HTERT RPE-1 (cell line): Measurements from ENCODE around the gene PALMD.

ENCODE experiments used
- in situ Hi-C: fragments of 300-500 bp; cut with MboI; formaldehyde crosslinking; loops from 4 replicates; pipeline ENCODE4 v1.14.3; 2020; ENCODE audit warnings: low sequenced_read_pairs

PALMD gene, protein sequence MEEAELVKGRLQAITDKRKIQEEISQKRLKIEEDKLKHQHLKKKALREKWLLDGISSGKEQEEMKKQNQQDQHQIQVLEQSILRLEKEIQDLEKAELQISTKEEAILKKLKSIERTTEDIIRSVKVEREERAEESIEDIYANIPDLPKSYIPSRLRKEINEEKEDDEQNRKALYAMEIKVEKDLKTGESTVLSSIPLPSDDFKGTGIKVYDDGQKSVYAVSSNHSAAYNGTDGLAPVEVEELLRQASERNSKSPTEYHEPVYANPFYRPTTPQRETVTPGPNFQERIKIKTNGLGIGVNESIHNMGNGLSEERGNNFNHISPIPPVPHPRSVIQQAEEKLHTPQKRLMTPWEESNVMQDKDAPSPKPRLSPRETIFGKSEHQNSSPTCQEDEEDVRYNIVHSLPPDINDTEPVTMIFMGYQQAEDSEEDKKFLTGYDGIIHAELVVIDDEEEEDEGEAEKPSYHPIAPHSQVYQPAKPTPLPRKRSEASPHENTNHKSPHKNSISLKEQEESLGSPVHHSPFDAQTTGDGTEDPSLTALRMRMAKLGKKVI

DNA sequence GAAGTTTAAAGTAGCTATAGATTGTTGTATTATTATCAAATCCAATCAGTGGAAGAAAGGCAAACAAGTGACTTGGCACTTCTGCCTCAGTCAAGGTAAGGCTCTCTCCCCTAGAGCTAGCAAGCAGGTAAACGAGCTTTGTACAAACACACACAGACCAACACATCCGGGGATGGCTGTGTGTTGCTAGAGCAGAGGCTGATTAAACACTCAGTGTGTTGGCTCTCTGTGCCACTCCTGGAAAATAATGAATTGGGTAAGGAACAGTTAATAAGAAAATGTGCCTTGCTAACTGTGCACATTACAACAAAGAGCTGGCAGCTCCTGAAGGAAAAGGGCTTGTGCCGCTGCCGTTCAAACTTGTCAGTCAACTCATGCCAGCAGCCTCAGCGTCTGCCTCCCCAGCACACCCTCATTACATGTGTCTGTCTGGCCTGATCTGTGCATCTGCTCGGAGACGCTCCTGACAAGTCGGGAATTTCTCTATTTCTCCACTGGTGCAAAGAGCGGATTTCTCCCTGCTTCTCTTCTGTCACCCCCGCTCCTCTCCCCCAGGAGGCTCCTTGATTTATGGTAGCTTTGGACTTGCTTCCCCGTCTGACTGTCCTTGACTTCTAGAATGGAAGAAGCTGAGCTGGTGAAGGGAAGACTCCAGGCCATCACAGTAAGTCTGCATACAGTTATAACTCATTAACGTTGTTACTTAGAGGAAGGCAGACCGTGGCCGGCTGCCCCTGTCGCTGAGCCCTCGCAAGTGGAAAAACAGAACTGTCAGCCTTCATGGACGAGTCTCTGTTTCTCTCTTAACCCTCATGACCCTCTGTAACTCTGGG is at the start of gene PALMD:
TSS of gene PALMD (plus strand) at position 415 of the 833 bp plus-strand sequence. CDS start at position 620, 205 bp downstream.
- in situ Hi-C loops = no loop called here

DNA sequence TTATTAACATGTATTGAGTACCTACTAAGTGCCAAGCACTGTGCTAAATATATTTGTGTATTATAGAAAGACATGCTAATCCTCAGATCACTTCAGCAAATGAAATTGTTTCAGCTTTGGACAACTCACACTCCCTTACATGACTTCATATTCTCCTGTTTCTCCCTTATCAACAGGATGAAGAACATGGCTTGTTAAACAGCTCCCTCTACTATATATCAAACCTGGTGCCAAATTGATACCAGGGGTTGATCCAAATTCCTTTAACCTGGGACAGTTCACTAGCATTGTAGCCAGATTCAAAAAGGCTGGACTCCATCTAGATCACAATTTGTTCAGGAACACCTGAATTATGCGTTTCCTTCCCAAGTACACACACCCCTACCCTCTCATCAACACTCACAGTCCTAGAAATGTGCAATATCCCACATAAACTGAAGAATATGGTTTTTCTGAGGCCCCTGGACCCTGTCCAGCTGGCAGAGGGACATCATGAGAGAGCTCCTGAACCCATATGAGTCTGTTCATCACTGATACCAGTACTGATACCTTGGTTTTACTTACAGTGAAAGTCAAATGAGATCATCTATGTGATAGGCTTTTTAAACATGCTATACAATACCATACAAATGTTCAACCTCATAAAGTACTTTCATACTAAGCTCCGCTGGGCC is 47.0 kb upstream of the PALMD start:
- in situ Hi-C loops = no loop called here

DNA sequence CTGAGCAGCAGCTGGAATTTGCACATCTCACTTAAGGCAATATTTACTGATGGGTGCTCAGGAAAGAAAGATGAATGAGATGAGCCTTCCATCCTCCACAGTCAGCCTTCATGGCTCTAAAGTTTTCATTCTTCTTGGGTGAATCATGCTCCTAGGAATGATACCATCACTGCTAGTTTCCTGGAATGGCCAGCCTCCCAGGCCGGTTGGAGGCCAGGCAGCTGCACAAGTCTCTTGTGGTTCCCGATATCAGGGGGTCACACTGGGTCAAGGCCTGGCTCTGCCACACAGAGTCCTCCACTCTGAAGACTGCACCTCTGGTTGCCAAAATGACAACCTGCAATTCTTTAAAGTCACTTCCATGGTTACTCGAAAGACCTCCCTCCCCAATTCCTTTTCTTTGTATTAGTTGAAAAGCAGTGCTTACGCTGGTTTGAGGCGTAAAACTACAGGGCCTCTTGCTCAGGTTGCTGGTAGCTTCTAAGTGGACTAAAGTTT is 46.2 kb upstream of the PALMD start:
- in situ Hi-C loops = no loop called here

DNA sequence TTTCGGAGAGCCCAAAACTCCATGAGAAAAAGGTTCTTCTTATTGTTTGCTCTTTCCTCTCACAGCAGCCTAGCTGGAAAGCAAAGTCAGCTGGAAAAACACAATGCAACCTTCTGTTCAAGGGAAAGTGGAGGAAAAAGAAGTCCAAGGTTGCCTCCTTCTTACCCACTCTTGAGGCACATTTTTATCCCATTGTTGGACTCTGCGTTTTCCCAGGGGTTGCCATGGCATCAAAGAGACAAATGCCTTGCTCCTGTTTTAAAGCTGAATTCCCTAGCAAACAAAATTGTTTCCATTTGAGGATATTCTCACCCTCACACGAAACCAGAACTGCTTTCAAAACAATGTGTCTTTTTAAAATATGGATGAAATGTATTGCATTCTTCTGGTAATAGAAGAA is 45.1 kb upstream of the PALMD start:
- in situ Hi-C loops = no loop called here

DNA sequence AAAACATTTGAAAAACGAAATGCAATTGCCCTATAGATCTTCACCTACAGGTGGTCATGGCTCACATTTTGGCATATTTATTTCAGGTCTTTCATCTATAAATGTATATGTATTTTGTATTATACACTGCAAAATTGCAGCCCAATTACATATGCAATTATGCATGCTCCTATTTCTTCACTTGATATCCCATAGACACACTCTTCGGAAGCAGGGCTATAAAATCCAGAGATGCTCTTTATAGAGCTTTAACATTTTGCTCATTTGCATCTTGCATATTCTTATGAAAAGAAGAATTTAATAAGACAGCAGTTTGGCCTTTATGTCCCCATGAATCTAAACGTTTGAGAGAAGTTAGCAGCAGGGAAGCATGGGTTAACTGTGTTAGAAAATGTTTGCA is 44.7 kb upstream of the PALMD start:
- in situ Hi-C loops = no loop called here

DNA sequence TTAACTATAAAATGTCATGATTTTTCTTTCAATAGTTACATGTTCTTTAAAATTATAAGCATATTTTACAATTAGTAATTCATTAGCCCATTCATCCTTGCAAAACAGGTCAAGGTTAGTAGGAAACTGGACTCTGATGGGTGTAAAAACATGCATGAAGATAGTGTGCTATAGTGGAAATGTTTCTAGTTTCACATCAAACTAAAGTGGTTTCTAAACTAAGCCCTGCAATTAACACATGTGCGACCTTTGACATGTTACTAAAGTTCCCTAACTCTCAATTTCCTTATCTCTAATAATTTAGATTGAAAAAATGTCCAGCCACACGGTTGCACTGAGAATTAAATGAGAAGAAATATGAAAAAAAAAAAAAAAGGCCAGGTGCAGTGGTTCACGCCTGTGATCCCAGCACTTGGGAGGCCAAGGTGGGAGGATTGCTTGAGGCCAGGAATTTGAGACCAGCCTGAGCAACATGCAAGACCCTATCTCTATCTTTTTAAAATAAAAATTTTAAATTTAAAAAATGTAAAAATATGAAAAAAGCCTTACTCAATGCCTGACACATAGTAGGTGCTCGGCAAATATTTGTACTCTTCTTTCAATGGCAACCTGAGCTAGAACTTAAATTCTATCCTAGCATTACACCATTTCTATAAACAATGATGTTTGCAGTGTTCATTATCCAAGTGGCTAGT is 44.1 kb upstream of the PALMD start:
- in situ Hi-C loops = no loop called here

DNA sequence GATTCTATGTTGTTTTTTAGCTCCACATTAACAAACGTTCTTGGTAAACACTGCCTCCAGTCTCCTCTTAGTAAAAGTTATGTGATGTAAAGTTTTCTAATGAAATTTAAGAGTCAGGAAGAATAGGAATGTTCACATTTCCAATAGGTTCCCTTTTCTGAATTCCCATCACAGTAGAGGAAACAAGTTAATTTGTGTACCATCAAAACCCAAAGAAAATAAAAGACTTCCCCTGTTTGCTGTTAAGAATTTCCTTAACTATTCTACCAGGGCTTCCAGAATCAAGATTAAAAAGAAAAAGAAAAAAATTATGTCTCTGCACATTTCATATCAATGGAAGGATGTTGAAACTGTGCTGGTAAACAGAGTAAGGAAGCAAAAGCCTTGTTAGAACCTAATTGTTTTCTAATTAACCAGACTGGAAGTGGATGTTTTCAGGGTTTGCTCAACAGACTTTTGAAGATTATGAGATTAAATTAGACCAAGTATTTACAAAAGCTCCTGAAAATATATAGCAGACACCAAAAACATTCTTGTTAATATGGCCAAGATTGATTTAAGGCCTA is 43.4 kb upstream of the PALMD start:
- in situ Hi-C loops = no loop called here

DNA sequence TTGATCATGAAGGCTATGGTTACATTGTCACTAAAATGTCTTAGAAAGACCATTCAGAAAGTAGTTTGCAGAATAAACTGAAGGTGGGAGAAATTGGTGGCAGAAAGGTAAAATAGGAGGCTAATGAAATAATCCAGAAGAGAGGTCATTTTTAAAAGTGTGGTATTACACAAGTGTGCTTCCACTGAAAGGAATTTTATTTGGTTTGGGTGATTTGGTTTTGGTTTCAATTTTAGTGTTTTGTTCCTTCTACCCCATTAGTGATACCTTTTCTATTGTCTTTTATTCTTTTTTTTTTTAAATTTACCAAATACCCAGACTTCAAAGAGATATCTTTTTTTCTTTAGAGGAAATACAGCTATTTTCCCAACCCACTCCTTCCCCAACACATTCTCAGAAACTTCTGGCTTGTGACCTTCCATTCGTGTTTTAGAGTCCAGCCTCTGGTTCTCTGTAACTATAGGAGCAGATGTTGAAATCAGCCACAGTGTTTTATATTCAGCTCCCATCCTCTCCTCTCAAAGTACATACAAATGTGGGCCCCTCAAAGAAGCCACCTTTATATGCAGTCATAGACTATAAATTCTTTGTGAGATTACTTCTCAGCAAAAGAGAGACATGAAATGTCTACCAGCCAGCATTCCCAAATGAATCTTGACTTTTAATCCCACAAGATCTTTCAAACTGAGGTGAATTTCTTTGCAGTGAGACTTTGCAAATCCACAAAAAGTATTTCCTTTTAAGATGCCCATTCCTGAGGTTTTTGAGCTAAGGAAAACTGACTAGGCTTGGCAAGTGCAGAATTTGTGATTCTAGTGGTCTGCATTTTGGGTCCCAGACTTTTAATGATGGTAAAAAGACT is 42.0 kb upstream of the PALMD start:
- in situ Hi-C loops = no loop called here

DNA sequence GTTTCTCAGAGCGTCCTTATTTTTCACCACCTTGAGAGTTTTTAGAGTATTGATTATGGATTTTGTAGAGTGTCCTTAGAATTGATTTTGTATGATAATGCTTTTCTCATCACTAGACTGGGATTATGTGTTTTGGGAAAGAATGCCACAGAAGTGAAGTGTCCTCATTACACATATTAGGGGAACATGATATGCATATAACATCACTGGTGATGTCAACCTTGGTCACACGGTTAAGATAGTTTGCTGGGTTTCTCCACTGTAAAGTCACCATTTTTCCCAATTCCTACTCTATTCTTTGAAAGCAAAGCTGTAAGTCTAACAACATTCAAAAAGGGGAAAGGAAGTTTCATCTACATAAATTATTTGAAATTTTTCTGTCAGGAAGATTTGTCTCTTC is 39.6 kb upstream of the PALMD start:
- in situ Hi-C loops = no loop called here

DNA sequence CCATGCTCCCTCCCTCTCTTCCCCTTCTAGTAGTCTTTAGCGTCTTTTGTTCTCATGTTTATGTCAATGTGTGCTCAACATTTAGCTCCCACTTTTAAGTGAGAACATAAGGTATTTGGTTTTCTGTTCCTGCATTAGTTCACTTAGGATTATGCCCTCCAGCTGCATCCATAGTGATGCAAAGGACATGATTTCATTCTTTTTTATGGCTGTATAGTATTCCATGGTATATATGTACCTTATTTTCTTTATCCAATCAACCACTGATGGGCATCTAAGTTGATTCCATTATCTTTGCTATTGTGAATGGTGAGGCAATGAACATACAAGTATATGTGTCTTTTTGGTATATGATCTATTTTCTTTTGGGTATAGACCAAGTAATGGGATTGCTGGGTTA is 38.3 kb upstream of the PALMD start:
- in situ Hi-C loops = no loop called here

DNA sequence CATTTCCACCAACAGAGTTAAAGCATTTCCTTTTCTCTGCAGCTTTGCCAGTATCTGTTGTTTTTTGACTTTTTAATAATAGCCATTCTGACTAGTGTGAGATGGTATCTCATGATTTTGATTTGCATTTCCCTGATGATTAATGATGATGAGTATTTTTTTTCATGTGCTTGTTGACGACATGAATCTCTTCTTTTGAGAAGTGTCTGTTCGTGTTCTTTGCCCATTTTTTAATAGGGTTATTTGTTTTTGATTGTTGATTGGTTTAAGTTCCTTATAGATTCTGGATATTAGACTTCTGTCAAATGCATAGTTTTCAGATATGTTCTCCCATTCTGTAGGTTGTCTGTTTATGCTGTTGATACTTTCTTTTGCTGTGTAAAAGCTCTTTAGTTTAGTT is 37.9 kb upstream of the PALMD start:
- in situ Hi-C loops = no loop called here

DNA sequence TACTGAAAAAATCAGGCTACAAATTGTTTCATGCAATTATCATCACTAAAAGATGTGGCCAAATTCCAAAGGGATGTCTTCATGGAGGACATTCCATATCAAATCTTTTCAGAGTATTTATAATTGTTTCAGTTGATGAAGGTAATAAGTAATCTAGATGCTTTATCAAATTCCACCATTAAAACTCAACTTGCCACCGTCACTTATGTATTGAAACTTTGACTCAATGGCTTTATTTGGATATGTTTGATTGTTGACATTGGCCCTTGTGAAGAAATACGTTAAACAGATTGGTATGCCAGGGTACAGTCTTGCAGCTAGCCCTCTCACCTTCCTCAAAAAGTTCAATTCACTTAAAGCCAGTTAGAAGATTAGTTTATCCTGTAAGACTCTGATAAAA is 32.2 kb upstream of the PALMD start:
- in situ Hi-C loops = no loop called here

DNA sequence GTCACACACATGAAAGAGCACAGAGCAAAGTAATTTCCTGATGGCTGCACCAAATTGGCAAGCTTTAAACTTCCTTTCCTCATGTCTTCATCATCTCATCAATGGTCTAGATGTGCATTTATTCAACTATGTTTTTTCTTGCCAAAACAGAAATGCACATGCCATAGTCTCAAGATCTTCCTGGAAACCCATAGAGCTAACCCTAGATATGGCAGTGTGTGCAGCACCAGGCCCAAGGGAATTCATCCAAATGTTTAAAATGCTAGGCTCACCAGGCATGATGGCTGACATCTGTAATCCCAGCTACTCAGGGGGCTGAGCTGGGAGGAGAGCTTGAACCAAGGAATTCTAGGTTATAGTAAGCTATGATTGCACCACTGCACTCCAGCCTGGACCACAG is 31.2 kb upstream of the PALMD start:
- in situ Hi-C loops = no loop called here

DNA sequence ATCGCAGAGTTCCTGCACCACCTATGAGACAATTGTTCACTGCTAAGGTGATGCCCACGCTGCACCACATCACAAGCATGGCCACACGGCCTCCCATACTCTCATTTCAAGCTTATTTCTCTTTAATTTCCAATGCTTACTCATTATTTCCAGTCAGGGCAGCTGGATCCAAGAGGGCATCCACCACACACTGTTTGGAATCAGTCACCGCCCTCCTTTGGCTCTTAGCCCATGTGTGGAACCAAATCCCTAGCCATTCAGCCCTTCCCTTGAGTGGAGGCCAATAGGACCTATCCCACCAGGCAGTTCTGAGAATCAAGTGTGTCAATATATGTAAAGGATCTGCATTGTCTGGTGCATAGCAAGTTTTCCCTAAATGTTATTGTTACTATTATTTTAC is 26.3 kb upstream of the PALMD start:
- in situ Hi-C loops = no loop called here

DNA sequence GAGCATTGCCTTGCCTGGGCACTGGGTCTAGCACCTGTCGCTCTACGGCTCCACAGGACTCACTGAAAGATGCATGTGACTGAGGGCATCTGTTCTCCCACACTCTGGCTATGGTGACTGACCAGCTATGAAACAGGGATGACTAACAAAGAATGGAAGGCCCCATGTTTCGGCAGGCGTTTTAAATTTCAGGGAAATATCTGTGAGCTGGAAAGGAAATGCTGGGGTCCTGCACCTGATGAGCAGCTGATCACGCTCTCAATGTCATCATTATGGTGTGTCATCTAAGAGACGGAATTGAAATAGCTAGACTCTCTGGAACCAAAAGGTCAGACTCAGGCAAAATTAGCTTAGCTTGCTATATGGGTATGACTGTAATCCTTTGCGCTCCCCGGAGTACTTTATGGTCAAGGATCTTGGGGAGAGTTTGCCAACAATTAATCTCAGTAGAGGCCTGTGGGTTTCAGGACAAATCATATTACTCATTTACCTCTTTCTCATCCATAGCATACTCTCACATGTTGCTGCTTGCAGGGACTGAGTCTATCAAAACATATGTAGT is 24.5 kb upstream of the PALMD start:
- in situ Hi-C loops = no loop called here

DNA sequence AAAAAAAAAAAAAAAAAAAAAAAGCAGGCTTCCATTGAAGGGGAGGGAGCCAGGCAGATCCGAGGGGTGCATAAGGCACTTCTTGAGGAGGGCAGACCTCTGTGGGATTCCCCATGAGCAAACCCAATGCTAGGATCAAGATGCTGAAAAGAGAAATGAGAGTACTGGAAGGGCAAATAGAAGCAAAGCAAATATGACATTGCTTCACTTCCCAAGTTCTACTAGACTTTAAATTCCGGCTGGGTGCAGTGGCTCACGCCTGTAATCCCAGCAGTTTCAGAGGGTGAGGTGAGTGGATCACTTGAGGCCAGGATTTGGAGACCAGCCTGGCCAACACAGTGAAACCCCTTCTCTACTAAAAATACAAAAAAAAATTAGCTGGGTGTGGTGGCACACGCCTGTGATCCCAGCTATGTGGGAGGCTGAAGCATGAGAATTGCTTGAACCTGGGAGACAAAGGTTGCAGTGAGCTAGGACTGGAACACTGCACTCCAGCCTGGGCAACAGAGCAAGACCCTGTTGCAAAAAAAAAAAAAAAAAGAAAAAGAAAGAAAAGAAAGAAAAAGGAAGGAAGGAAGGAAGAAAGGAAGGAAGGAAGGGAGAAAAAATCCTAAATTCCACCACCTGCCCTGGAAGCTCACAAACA is 23.1 kb upstream of the PALMD start:
- in situ Hi-C loops = no loop called here

DNA sequence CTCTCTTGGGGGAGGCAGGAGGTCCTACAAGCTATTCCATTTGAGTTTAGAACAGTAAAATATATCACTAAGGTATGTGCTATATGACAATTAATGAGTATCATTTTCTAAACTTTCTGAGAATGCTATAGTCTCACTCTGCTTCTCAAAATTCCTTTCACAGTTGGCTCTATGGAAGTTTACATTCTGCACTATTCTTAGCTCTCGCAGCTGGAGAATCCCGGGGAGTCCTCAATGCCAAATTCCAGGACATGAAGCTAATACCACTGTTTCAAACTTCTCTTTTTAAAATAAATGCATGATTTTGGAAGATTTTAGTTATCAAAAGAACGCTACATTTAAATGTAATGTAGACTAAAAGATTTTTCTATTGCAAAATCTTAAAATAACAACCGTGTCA is 22.4 kb upstream of the PALMD start:
- in situ Hi-C loops = no loop called here

DNA sequence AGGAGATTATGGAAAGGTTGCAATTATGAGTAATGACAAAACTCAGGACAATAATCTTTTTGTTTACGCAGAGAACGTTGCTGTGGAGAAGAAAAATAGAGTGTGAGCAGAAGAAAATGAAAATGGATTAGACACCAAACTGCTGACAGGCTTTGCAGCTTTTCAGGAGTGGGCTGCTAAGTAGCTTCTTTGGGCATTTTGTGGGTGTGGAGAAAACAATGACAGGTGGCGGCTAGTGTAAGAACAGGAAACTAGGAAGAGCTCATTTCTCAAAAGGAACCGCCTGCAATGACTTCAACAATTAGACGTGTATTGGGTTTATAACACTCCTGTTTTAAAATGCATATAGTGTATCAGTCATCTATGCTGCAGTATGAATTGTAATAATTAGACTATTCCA is 18.3 kb upstream of the PALMD start:
- in situ Hi-C loops = no loop called here

DNA sequence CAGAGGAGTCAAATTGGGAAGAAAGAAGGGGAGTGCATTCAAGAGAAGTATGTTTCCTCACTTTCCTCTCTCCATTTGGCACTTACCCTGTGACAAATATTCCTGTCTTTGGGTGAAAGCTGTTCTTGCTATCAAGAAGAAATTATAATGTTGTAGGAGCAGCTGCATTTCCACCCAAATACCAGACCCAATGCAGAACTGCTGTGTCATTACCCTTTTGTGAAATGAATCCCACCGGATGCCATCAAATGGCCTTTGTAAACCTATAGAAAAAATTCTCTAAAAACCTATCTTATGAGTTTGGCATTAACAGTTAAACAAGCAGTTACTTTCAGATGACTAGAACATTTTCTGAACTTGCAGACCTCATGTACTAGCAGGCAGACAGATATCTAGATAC is 16.7 kb upstream of the PALMD start:
- in situ Hi-C loops = no loop called here
